NCI-H1417 (cell line): Measurements from ENCODE around the gene IGSF11.

Experiments used
- DNase-seq, 3 experiments: peaks; one replicate each; lab custom pipeline; 2025; lab: John Stamatoyannopoulos, UW

Gene IGSF11

GRCh38 chr3:118884748-118885206 lies 149.9 kb downstream of the IGSF11 start:
- peak; percentile 56 to 81 (median 61) for DNase-seq

GRCh38 chr3:118882353-118882947 lies 152.2 kb downstream of the IGSF11 start:
- peak; percentile 50 to 86 (median 54) for DNase-seq

GRCh38 chr3:118868051-118868450 lies 166.6 kb downstream of the IGSF11 start:
- peak in 2 of 3 experiments; percentile 11 to 58 for DNase-seq

GRCh38 chr3:118863731-118864322 lies 170.8 kb downstream of the IGSF11 start:
- DNase-seq, result no peak

- DNase-seq, result no peak
These were observed 174.7 kb downstream of the IGSF11 start for GRCh38 chr3:118859950-118860349.

- DNase-seq, result peak in 1 of 3 experiments; percentile 4
These were observed 183.0 kb downstream of the IGSF11 start for GRCh38 chr3:118851466-118852193.

GRCh38 chr3:118850687-118851086 lies 184.0 kb downstream of the IGSF11 start:
- DNase-seq, result no peak
